ENCODE data around the gene FOXP3.
A peak's percentile ranks its signal among the peaks of the same experiment; 100 is the strongest.

Gene FOXP3

GRCh38 chrX:49273181-49273727 lies 8.7 kb upstream of the FOXP3 start:
- DNase-seq: peak; percentile 39

GRCh38 chrX:49272421-49272820 lies 7.9 kb upstream of the FOXP3 start:
- no peak for DNase-seq

GRCh38 chrX:49271341-49271740 lies 6.8 kb upstream of the FOXP3 start:
- no peak for DNase-seq

- no peak for DNase-seq
Observed at GRCh38 chrX:49270249-49270921, 5.9 kb upstream of the FOXP3 start.

GRCh38 chrX:49269767-49270248 lies 5.3 kb upstream of the FOXP3 start, which contains the start of gene PPP1R3F:
PPP1R3F (plus strand) TSS chrX:49269793; CDS start chrX:49269870, 77 bp downstream.
- no peak for DNase-seq

- DNase-seq: peak; percentile 98
Observed at GRCh38 chrX:49269010-49269766, 4.7 kb upstream of the FOXP3 start.

GRCh38 chrX:49268702-49269009 lies 4.1 kb upstream of the FOXP3 start:
- no peak for DNase-seq

- DNase-seq: no peak
Observed at GRCh38 chrX:49266523-49267445, 2.3 kb upstream of the FOXP3 start.

GRCh38 chrX:49263631-49264030 lies 879 bp downstream of the FOXP3 start:
- DNase-seq: no peak

GRCh38 chrX:49262603-49263002 lies 1.9 kb downstream of the FOXP3 start:
- DNase-seq: no peak

GRCh38 chrX:49260221-49260985 lies 4.1 kb downstream of the FOXP3 start:
- DNase-seq: no peak

GRCh38 chrX:49258749-49259124 lies 5.8 kb downstream of the FOXP3 start:
- DNase-seq: no peak

- no peak for DNase-seq
Observed at GRCh38 chrX:49257846-49258748, 6.4 kb downstream of the FOXP3 start.

GRCh38 chrX:49257074-49257790 lies 7.3 kb downstream of the FOXP3 start:
- DNase-seq: no peak

GRCh38 chrX:49256268-49256995 lies 8.1 kb downstream of the FOXP3 start:
- no peak for DNase-seq

- no peak for DNase-seq
Observed at GRCh38 chrX:49254639-49255038, 9.9 kb downstream of the FOXP3 start.

- no peak for DNase-seq
Observed at GRCh38 chrX:49251325-49251724, 13.2 kb downstream of the FOXP3 start.

GRCh38 chrX:49250578-49250977 lies 13.9 kb downstream of the FOXP3 start:
- no peak for DNase-seq

GRCh38 chrX:49250066-49250465 lies 14.4 kb downstream of the FOXP3 start:
- no peak for DNase-seq

- DNase-seq: no peak
Observed at GRCh38 chrX:49249616-49250015, 14.9 kb downstream of the FOXP3 start.

All from hematopoietic multipotent progenitor cell treated with erythropoietin and hydrocortisone succinate and interleukin-3 and kit ligand, for 8 days (in vitro differentiated cells).